GM19043 (cell line): ENCODE results near the gene TMEM215.
"Not testable (repeated sequence)": the region's sequence is repeated elsewhere in the genome, so short reads cannot be mapped to it uniquely, and the experiment has no call there.

ENCODE experiments used
- ATAC-seq: cut with Tn5 transposase; IDR thresholded peaks from one replicate; pipeline ENCODE4 v1.9.1; 2021; ENCODE audit warnings: low read depth; ENCODE audit not compliant: unreplicated experiment

Gene TMEM215

GRCh38 chr9:32783168-32783891 lies at the start of gene TMEM215:
Gene TMEM215, plus strand, starts transcription at chr9:32783540. Its CDS starts 644 bp downstream, at chr9:32784184.
- ATAC-seq: no peak

DNA sequence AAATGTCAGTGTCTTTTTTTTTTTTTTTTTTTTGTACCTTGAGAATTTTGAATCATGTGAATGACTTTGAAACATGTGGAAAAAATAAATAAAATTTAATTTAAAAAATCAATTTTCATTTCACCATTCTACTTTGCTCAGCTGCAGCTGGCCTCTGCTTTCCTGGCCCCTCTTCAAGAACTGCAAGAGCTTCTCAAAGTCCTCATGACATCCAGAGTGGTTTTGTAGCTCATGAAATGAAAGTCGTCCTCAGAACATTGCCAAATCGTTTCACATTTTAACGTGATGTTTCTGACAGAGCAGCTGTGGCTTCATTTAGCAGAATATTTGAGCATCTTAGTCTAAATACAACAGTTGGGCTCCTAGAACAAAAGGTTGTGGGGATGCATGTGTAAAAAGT lies 47.9 kb upstream of the TMEM215 start:
- no peak for ATAC-seq

DNA sequence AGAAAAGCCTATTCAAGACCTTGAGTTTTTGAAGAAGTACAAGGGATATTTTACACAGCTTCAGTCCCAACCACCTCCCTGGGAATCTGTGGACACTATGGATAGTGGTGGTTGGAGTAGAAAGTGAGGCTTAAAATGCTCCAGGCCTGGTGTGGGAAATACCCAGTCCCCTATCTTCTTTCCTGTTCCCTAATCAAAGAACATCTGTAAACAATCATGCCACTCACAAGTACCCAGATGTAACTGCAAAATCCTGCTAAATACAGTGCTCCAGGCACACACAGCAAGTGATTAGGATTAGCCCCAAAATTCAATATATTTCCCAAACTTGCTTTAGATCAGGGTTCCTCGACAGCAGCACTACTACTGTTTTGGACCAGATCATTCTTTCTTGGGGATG lies 46.0 kb upstream of the TMEM215 start:
- ATAC-seq: no peak

DNA sequence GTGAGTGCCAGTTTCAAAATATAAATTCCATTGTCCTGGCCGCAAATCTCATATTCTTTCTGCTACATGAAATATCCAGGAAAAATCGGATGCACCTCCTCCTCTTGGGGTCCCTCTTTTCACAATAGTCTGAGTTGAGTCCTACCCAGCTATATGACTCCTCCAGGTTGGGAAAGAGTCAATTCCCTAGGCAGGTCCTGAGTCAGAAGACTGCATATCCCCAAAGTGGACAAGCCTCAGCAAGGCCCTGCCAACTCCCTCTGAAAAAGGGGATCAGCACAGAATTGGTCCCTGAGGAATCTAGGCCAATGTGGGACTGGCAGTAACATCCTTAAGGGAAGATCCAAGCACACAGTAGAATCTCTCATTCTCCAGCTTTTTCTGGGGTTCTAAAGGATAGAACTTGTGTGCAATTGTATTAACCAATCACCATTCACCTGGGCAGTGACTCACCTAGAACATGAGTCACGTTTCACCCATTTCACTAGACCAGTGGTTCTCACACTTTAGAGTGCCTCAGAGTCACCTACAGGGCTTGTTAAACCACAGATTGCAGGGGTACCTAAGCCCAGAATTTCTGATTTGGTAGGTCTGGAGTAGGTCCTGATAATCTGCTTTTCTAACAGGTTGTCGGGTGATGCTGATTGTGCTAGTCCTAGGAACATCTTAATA lies 44.7 kb upstream of the TMEM215 start:
- no peak for ATAC-seq

- no peak for ATAC-seq
These were observed 41.6 kb upstream of the TMEM215 start for GRCh38 chr9:32741706-32742105.

- no peak for ATAC-seq
These were observed 41.0 kb upstream of the TMEM215 start for GRCh38 chr9:32742296-32742695.

DNA sequence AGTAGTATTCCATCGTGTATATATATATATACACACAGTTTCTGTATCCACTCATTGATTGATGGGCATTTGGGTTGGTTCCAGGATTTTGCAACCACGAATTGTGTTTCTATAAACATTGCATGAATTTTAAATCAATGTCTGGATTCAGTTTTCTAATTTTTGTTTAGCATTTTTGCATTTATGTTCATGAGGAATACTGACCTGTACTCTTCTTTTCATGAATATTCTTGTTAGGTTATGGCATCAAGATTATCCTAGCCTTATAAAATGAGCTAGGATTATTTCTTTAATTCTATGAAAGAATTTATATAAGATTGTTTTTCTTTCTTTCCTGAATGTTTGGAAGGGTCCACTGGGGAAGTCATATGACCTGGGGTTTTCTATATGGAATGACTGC lies 35.3 kb upstream of the TMEM215 start:
- no peak for ATAC-seq

DNA sequence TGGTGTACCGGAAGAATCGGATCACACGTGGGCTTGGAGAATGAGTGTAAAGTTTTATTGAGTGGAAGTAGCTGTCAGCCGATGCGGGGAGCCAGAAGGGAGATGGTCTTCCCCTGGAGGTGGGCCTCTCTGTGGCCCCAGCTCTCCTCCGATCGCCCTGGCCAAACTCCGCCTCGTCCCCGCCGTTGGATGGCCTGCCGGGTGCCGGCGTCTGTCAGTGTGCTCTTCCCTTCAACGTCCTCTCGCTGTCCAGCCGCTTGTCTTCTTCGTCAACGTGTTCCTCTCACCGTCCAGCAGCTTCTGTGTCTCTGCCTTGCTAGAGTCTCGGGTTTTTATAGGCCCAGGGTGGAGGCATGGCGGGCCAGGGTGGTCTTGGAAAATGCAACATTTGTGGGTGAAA lies 27.6 kb upstream of the TMEM215 start:
- ATAC-seq: no peak

- no peak for ATAC-seq
These were observed 19.2 kb upstream of the TMEM215 start for GRCh38 chr9:32764139-32764538.

DNA sequence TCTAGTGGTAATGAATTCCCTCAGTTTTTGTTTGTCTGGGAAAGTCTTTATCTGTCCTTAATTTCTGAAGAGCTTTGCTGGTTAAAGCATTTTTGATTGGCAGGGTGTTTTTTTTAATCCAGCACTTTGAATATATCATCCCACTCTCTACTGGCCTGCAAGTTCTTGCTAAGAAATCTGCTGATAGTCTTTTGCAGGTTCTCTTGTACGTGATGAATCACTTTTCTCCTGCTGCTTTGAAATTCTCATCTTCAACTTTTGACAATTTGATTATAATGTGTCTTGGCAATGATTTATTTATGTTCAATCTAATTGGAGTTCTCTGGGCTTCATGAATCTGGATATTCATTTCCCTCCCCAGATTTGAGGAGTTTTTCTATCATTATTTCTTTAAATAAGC lies 8.1 kb upstream of the TMEM215 start:
- ATAC-seq: no peak

DNA sequence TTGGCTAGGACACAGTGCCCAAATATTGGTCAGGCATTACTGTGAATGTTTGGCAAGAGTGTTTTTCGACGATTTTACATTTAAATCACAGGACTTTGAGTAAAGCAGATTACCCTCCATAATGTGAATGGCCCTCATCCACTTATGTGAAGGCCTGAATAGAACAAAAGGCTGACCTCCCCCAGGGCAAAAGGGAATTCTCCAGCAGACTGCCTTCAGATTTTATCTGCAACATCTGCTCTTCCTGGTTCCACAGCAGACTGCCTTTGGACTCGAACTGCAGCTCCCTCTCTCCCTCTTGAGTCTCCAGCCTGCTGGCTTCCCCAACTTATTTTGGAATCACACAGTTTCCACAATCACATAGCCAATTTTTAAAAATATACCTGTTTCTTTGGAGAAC lies 7.1 kb upstream of the TMEM215 start:
- ATAC-seq: no peak

DNA sequence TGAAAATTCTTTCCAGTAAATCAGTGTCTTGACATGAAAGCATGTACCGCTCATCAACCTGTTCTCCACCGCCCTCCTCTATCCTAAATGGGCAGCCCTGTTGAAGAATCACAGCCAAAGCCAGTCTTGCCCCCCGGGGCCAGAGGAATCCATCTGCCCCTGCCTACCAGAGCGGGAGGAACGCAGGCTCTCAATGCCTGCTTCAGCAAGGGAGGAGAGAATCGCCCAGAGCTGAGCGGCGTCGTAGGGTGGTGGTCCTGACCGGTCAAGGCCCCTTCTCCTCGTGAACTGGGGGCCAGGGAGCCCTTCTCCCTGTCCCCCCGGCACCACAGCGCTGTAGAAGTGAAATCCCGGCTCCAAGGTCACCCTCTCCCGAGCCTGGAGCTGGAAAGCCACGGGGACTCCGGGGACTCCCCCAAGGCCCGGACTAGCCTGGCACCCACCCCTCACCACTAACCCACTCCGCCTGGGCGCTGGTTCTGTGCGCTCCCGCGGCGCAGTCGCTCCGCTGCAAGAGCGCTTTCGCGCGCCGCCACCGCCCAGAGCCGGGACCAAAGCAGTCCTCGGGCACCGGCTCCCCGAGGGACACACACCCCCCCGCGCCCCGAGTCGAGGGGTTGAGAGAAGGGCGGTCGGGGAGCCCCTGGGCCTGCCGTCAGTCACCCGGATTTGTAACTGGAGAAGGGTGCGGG lies 718 bp upstream of the TMEM215 start:
- ATAC-seq: no peak

DNA sequence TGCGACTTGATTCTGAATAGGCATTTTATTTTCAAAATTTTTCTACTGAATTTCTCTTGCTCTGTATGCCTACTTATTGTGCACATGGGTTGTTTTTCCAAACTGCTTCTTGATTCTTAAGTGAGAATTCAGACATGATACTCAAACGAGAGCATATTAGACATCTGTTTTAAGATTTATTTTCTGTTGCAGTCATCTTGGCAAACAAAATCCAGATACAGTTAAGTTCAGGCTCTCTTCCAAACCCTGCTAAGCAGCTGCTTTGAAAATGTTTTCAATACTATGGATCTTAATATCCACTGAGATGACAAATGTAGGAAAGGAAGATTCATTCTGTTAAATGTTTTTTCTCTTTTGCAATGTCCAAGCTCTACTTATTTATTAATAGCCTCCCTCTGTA lies 4.5 kb downstream of the TMEM215 start:
- ATAC-seq: no peak

DNA sequence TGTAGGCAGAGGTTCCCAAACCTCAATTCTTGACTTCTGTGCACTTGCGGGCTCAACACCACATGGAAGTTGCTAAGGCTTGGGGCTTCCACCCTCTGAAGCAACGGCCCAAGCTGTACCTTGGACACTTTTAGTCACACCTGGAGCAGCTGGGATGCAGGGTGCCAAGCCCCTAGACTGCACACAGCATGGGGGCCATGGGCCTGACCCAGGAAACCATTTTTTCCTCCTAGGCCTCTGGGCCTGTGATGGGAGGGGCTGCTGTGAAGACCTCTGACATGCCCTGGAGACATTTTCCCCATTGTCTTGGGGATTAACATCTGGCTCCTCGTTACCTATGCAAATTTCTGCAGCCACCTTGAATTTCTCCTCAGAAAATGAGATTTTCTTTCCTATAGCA lies 12.7 kb downstream of the TMEM215 start:
- not testable (repeated sequence) for ATAC-seq

- ATAC-seq: no peak
These were observed 18.2 kb downstream of the TMEM215 start for GRCh38 chr9:32801530-32801929.

- no peak for ATAC-seq
These were observed 23.9 kb downstream of the TMEM215 start for GRCh38 chr9:32807217-32807616.

GRCh38 chr9:32811246-32811645 lies 27.9 kb downstream of the TMEM215 start:
- no peak for ATAC-seq

DNA sequence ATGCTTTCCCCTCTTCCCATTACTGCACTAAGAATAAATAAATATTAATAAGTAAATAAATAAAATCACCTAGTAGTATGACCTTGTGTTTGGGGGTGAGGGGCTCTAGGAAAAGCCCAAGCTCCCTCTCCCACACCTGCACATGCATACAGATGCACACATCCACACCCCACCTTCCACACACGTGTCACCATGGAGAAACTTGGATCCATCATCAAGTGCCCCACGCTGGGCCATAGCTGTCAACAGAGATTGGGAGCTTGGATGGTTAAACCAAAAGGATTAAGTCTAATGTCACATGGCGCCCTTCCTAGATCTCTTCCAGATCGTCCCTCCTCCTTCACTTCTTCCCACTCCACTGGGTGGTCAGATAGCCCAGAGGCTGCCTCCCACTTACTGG lies 37.0 kb downstream of the TMEM215 start:
- no peak for ATAC-seq

- ATAC-seq: no peak
These were observed 39.8 kb downstream of the TMEM215 start for GRCh38 chr9:32823101-32823500.

DNA sequence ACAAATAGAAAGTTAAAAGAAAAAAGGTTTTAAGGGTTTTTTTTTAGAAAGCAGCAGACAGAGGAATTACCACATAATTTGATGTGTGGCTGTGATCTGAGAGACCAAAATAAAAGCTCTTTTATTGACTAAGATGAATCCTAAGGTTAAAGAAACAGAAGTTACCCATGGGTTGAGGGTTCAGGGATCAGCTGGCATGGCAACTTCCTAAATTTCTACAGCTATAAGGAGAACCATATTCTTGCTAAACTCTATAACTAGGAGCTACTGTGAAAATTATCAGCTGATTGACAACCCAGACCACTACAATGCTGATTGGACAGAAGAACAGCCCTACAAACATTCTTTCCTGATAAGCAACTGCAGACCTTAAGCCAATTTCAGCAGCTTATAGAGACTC lies 40.2 kb downstream of the TMEM215 start:
- ATAC-seq: no peak

DNA sequence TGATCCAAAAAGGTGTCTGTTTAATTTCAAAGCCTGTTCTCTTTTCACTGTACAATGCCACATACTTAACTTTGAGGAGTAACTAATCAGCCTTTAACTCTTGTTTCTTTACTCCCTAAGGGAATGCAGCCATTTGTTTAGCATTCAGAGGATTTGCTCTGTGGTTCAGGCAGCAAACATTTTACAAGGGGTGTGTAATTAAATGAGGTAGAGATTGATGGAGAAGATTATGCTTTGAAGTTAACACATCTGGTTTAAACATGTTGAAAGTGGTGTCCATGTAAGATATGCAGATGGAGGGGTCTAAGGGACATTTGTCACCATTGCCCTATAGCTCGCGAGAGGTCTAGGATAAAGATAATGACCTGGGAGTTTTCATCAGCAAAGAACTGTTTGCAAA lies 41.9 kb downstream of the TMEM215 start:
- ATAC-seq: no peak

- ATAC-seq: no peak
These were observed 45.5 kb downstream of the TMEM215 start for GRCh38 chr9:32828861-32829260.
